Glutamatergic neuron (in vitro differentiated cells): Measurements from ENCODE around the gene TOP2B. TPM values are rescaled to one million over a fixed set of nuclear protein-coding genes. Genes with fewer than 3 reads are reported as not detected.

ENCODE experiments used
- DNase-seq: peaks from one replicate; pipeline ENCODE4 v3.0.0; 2022
- H3K27ac Mint-ChIP-seq: one replicate; pipeline ENCODE4 v1.8.0; 2020; ENCODE audit warnings: mild to moderate bottlenecking, mixed read lengths, inconsistent platforms; ENCODE audit not compliant: unreplicated experiment
- H3K27me3 Mint-ChIP-seq: one replicate; pipeline ENCODE4 v1.8.0; 2020; ENCODE audit warnings: mild to moderate bottlenecking, moderate library complexity, mixed read lengths, inconsistent platforms; ENCODE audit not compliant: unreplicated experiment
- H3K36me3 Mint-ChIP-seq: one replicate; pipeline ENCODE4 v1.8.0; 2020; ENCODE audit warnings: mild to moderate bottlenecking, mixed read lengths, inconsistent platforms; ENCODE audit not compliant: unreplicated experiment
- H3K4me1 Mint-ChIP-seq: one replicate; pipeline ENCODE4 v1.8.0; 2020; ENCODE audit warnings: mild to moderate bottlenecking, low read depth, mixed read lengths, inconsistent platforms; ENCODE audit not compliant: unreplicated experiment
- H3K4me3 Mint-ChIP-seq: one replicate; pipeline ENCODE4 v1.8.0; 2020; ENCODE audit warnings: mild to moderate bottlenecking, mixed read lengths, inconsistent platforms; ENCODE audit not compliant: unreplicated experiment
- H3K9me3 Mint-ChIP-seq: one replicate; pipeline ENCODE4 v1.8.0; 2020; ENCODE audit warnings: mild to moderate bottlenecking, moderate library complexity, mixed read lengths, inconsistent platforms; ENCODE audit not compliant: unreplicated experiment
- CTCF ChIP-seq: fragments of 200-600 bp; sonication (generic); IDR thresholded peaks from one replicate; pipeline ENCODE4 v1.5.0; 2021; ENCODE audit not compliant: partially characterized antibody, unreplicated experiment
- total RNA-seq: library from RNA; stranded (reverse); fragmentation: NEBNext Ultra II Directional; extraction: Animal tissue kit (Norgen Biotek cat#: 25700); gene quantifications from one replicate; pipeline ENCODE4 v1.2.1, GENCODE V29; 2021; ENCODE audit not compliant: unreplicated experiment

TOP2B gene
- total RNA-seq, 1 donor from 2014 or later: 250 TPM

GRCh38 chr3:25677121-25677520 is 12.4 kb upstream of the TOP2B start:
- no peaks in the 10 kb centered on the region for H3K4me1 Mint-ChIP-seq
- H3K27ac Mint-ChIP-seq: no peak overlapping the region
- no peak for DNase-seq
- H3K36me3 Mint-ChIP-seq: no peaks in the 10 kb centered on the region
- H3K9me3 Mint-ChIP-seq: peaks cover 4% of the 10 kb centered on the region
- TF ChIP-seq CTCF: no peak
- no peaks in the 10 kb centered on the region for H3K27me3 Mint-ChIP-seq
- H3K4me3 Mint-ChIP-seq: no peak overlapping the region

- H3K27me3 Mint-ChIP-seq: no peaks in the 10 kb centered on the region
- no peak overlapping the region for H3K4me3 Mint-ChIP-seq
- peak; percentile 28 for DNase-seq
- peaks cover 4% of the 10 kb centered on the region for H3K9me3 Mint-ChIP-seq
- no peaks in the 10 kb centered on the region for H3K4me1 Mint-ChIP-seq
- no peak overlapping the region for H3K27ac Mint-ChIP-seq
- no peaks in the 10 kb centered on the region for H3K36me3 Mint-ChIP-seq
- TF ChIP-seq CTCF: no peak
Observed at GRCh38 chr3:25674670-25675069, 10.0 kb upstream of the TOP2B start.

GRCh38 chr3:25673738-25674298 is 9.1 kb upstream of the TOP2B start:
- DNase-seq: no peak
- TF ChIP-seq CTCF: no peak
- Mint-ChIP-seq H3K9me3 (peaks cover 4% of the 10 kb centered on the region), H3K36me3 (no peaks in the 10 kb centered on the region), H3K4me1 (no peaks in the 10 kb centered on the region), H3K4me3 (no peak overlapping the region), H3K27me3 (no peaks in the 10 kb centered on the region), H3K27ac (no peak overlapping the region)

- H3K27me3 Mint-ChIP-seq: peaks cover 15% of the 10 kb centered on the region
- no peaks in the 10 kb centered on the region for H3K36me3 Mint-ChIP-seq
- no peak for TF ChIP-seq CTCF
- peak overlapping the region; percentile 96 for H3K4me3 Mint-ChIP-seq
- H3K4me1 Mint-ChIP-seq: peaks cover 14% of the 10 kb centered on the region
- no peak for DNase-seq
- peak overlapping the region; percentile 100 for H3K27ac Mint-ChIP-seq
- H3K9me3 Mint-ChIP-seq: peaks cover 14% of the 10 kb centered on the region
Observed at GRCh38 chr3:25665315-25666280, 891 bp upstream of the TOP2B start.
